Activated naive CD4-positive, alpha-beta T cell treated with anti-CD3 and anti-CD28 coated beads for 36 hours (primary cell): Measurements from ENCODE around the gene ZNF318. TPM values are rescaled to one million over a fixed set of nuclear protein-coding genes. Genes with fewer than 3 reads are reported as not detected.
"Not testable (repeated sequence)": the region's sequence is repeated elsewhere in the genome, so short reads cannot be mapped to it uniquely, and the experiment has no call there.

Source experiments
- CTCF ChIA-PET: fragments of 350-600 bp; sonication (Branson Sonifier 250); formaldehyde crosslinking; loops from one replicate; lab custom pipeline; 2021; ENCODE audit warnings: antibody characterized with exemption; lab: Charles Lee
- DNase-seq: peaks from one replicate; pipeline ENCODE4 v3.0.0-alpha.2; 2020
- H3K27ac Mint-ChIP-seq: one replicate; pipeline ENCODE4 v1.8.0; 2021; ENCODE audit warnings: mild to moderate bottlenecking, mixed read lengths
- H3K27me3 Mint-ChIP-seq: one replicate; pipeline ENCODE4 v1.8.0; 2021; ENCODE audit warnings: low read depth, mixed read lengths
- H3K36me3 Mint-ChIP-seq: one replicate; pipeline ENCODE4 v1.8.0; 2021; ENCODE audit warnings: low read depth, mixed read lengths
- H3K4me1 Mint-ChIP-seq: one replicate; pipeline ENCODE4 v1.8.0; 2021; ENCODE audit warnings: low read depth, mixed read lengths
- H3K4me3 Mint-ChIP-seq: one replicate; pipeline ENCODE4 v1.8.0; 2021; ENCODE audit warnings: mild to moderate bottlenecking, moderate library complexity, mixed read lengths
- H3K9me3 Mint-ChIP-seq: one replicate; pipeline ENCODE4 v1.8.0; 2021; ENCODE audit warnings: mixed read lengths
- intact Hi-C: fragments of 100-400 bp; cut with micrococcal nuclease; formaldehyde crosslinking; loops from one replicate; pipeline ENCODE4 v1.15.1; 2023
- total RNA-seq, 2 experiments: library from RNA; stranded (reverse); gene quantifications; one replicate each; pipeline ENCODE4 v1.2.3, GENCODE V29; 2021

ZNF318 gene
- total RNA-seq, 2 experiments from 2014 or later, result 9.3 to 9.9 TPM

DNA sequence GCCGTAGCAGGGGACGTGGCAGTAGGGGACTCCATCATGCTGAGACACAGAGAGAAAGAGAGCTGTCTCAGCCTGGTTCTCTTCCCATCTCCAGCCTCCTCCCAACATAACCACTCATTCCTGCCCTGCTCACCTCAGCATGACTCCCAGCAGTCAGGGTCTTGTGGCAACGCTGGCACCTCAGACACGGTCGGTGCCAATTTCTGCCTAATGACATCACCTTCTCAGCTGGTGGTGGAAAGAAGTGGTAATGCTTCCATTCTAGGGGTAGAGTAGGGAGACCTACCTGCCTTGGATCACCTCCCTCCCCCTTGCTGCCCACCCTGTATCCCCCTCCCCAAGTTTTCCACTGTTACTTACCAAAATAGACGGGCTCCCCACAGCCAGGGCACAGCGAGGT, 63.4 kb downstream of the ZNF318 start:
- H3K27me3 Mint-ChIP-seq, result peaks cover 2% of the 10 kb centered on the region
- H3K4me1 Mint-ChIP-seq, result peaks cover 6% of the 10 kb centered on the region
- intact Hi-C loops, result loop anchor here (5.0 kb wide), 1 partner anchor 91 kb away; no protein-coding TSS in a partner anchor
- CTCF ChIA-PET, result interaction anchor here (3.2 kb wide), 1 partner anchor 10 kb away, joined by 23 read pairs; the partner anchor contains the start of gene SLC22A7
- no peaks in the 10 kb centered on the region for H3K9me3 Mint-ChIP-seq
- H3K36me3 Mint-ChIP-seq, result no peaks in the 10 kb centered on the region
- DNase-seq, result no peak
- no peak overlapping the region for H3K4me3 Mint-ChIP-seq
- no peak overlapping the region for H3K27ac Mint-ChIP-seq

DNA sequence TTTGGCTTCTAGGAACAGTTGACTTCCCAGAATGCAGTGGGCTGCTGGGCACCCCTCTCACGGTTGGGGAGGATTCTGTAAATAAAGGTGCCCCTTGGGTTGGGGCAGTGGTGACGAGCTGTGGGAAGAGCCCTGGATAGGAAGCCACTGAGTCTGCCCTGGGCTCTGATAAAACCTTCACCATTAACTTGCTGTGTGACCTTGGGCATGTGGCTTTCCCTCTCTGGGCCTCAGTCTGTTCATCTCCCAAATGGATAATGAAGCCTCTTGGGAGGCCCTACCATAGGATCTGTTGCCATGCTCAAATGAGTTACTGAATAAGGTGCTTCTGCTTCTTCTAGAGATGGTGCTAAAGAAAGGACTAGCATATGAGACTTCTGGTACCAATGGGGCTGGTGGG, 64.6 kb downstream of the ZNF318 start:
- CTCF ChIA-PET, result no interaction called here
- H3K27ac Mint-ChIP-seq, result no peak overlapping the region
- H3K36me3 Mint-ChIP-seq, result no peaks in the 10 kb centered on the region
- H3K4me1 Mint-ChIP-seq, result peaks cover 4% of the 10 kb centered on the region
- intact Hi-C loops, result loop anchor here (5.0 kb wide), 1 partner anchor 92 kb away; no protein-coding TSS in a partner anchor
- no peaks in the 10 kb centered on the region for H3K9me3 Mint-ChIP-seq
- H3K4me3 Mint-ChIP-seq, result no peak overlapping the region
- no peak for DNase-seq
- H3K27me3 Mint-ChIP-seq, result no peaks in the 10 kb centered on the region

DNA sequence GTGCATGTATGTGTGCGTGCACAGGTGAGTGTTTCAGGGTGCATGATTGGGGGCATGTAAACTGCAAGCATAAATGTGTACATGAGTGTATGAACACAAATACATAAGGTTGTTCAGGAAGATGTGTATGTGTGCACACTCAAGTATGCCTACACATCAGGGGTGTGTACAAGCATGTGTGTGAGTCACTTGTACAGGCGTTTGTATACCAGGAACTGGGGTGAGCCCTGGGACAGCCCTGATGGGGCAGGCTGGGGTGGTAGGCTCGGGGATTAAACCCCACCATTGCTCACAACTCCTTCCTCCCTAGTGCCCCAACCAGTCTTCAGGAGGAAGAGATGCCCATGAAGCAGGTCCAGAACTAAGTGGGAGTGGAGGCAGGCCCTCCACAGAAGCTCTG, 65.1 kb downstream of the ZNF318 start:
- intact Hi-C loops, result no loop called here
- no peaks in the 10 kb centered on the region for H3K9me3 Mint-ChIP-seq
- DNase-seq, result no peak
- H3K27ac Mint-ChIP-seq, result no peak overlapping the region
- no peaks in the 10 kb centered on the region for H3K36me3 Mint-ChIP-seq
- CTCF ChIA-PET, result no interaction called here
- H3K4me3 Mint-ChIP-seq, result no peak overlapping the region
- peaks cover 4% of the 10 kb centered on the region for H3K4me1 Mint-ChIP-seq
- no peaks in the 10 kb centered on the region for H3K27me3 Mint-ChIP-seq

DNA sequence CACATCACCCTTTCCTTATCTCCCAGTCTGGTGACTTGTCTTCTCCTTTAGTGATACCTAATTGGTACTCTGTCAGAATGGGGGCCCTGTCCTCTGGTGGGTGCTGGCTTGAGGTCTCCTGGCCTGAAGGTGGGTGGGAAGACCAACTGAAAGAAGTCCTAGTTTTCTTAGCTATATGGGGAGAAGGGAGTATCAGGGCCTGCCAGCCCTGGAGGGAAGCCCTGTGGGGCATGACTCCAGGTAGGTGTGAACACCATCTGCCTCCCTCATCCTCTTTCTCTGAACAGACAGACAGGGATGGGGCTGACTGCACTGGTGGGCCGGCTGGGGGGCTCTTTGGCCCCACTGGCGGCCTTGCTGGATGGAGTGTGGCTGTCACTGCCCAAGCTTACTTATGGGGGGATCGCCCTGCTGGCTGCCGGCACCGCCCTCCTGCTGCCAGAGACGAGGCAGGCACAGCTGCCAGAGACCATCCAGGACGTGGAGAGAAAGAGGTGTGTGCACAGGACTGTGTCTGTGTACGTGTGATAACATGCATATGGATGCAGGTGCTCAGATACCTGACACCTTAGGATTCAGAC, 65.6 kb downstream of the ZNF318 start:
- CTCF ChIA-PET, result no interaction called here
- DNase-seq, result no peak
- Mint-ChIP-seq H3K27ac (no peak overlapping the region), H3K4me3 (no peak overlapping the region), H3K9me3 (no peaks in the 10 kb centered on the region), H3K27me3 (no peaks in the 10 kb centered on the region), H3K4me1 (peaks cover 3% of the 10 kb centered on the region), H3K36me3 (no peaks in the 10 kb centered on the region)
- intact Hi-C loops, result no loop called here

DNA sequence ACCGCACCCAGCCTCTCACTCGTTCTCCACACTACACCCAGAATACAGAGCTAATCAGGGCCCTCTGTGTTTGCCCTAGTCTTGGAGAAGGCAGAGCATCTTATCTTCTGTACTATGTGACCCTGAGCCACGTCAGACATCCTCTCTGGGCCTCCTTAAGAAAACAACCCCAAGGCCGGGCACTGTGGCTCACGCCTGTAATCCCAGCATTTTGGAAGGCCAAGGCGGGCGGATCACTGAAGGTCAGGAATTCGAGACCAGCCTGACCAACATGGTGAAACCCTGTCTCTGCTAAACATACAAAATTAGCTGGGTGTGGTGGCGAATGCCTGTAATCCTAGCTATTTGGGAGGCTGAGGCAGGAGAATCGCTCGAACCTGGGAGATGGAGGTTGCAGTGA, 66.4 kb downstream of the ZNF318 start:
- H3K4me1 Mint-ChIP-seq, DNase-seq, H3K27me3 Mint-ChIP-seq, CTCF ChIA-PET, H3K36me3 Mint-ChIP-seq, intact Hi-C loops, H3K4me3 Mint-ChIP-seq, H3K27ac Mint-ChIP-seq, H3K9me3 Mint-ChIP-seq: not testable (repeated sequence)

DNA sequence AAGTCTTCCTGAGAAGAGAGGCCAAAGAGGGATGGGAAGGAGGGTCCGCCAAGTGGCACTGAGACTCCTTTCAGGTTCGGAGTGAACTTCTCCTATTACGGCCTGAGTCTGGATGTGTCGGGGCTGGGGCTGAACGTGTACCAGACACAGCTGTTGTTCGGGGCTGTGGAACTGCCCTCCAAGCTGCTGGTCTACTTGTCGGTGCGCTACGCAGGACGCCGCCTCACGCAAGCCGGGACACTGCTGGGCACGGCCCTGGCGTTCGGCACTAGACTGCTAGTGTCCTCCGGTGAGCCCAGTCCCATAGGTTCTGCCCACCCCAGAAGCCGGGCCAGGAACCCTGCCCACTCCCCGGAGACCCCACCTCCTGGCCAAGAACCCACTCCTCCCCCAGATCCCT, 67.3 kb downstream of the ZNF318 start:
- intact Hi-C loops, result no loop called here
- Mint-ChIP-seq H3K27me3 (no peaks in the 10 kb centered on the region), H3K9me3 (no peaks in the 10 kb centered on the region), H3K4me1 (no peaks in the 10 kb centered on the region), H3K36me3 (no peaks in the 10 kb centered on the region), H3K27ac (no peak overlapping the region), H3K4me3 (no peak overlapping the region)
- DNase-seq, result no peak
- CTCF ChIA-PET, result interaction anchor here (0.5 kb wide), 1 partner anchor 62 kb away, joined by 4 read pairs; no protein-coding TSS in a partner anchor

DNA sequence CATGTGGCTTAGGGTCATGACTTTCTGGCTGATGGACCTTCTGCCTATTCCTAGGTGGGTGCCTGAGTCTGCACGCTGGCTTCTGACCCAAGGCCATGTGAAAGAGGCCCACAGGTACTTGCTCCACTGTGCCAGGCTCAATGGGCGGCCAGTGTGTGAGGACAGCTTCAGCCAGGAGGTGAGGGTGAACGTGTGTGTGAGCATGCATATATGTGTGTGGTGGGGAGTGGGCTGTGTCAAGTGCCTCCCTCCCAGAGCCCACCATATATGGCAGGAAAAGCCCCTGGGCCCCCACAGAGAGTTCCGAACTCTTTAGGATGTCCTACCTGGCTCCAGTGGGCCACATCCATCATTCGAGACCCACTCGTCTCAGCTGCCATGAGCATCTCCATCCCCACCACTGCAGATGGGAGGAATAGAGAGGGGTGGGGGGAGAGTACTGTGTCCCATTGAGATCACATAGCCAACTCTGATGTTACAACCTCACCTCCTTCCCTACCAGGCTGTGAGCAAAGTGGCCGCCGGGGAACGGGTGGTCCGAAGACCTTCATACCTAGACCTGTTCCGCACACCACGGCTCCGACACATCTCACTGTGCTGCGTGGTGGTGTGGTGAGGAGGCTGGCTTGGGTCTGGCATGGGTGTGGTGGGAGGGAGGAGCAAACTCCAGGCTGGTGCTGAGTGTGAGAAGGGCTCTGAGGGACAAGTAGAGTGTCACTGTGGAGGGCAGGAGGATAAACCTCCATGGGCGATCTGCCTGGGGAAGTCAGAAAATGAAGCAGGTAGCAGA, 68.2 kb downstream of the ZNF318 start:
- H3K27ac Mint-ChIP-seq, result no peak overlapping the region
- no peaks in the 10 kb centered on the region for H3K4me1 Mint-ChIP-seq
- H3K9me3 Mint-ChIP-seq, result no peaks in the 10 kb centered on the region
- intact Hi-C loops, result no loop called here
- CTCF ChIA-PET, result interaction anchor here (0.9 kb wide), 1 partner anchor 126 kb away, joined by 3 read pairs; the partner anchor contains the start of gene ABCC10
- no peak for DNase-seq
- H3K36me3 Mint-ChIP-seq, result no peaks in the 10 kb centered on the region
- no peaks in the 10 kb centered on the region for H3K27me3 Mint-ChIP-seq
- no peak overlapping the region for H3K4me3 Mint-ChIP-seq

DNA sequence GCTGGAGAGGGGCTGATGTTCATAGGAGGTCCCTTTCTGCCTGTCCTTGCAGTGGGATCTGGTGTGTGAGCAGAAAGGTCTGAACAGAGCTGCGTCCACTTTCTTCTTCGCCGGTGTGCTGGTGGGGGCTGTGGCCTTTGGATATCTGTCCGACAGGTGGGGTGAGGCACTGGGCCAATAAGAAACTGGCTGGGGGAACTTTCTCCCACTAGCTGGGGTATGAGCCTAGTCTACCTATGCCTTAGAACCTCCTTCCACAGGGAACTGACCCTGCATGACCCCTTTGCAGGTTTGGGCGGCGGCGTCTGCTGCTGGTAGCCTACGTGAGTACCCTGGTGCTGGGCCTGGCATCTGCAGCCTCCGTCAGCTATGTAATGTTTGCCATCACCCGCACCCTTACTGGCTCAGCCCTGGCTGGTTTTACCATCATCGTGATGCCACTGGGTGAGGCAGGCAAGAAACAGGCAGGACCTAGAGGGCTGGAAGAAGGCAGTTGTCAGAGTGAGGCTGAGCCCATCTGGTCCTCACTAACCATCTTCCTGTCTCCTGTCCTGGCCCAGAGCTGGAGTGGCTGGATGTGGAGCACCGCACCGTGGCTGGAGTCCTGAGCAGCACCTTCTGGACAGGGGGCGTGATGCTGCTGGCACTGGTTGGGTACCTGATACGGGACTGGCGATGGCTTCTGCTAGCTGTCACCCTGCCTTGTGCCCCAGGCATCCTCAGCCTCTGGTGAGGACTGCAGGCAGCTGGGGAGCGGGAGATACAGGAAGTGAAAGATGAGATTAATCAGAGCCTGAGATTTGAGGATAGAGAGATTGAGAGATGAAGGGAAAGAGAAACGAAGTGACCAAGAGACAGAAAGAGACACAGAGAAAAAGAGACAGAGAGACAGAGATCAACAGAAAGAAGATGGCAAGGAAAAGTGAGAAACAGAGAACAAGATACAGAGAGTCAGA, 69.8 kb downstream of the ZNF318 start:
- CTCF ChIA-PET, result interaction anchor here (1.3 to 1.7 kb wide), 2 partner anchors 15 to 206 kb away, joined by 3 to 5 read pairs; no protein-coding TSS in a partner anchor
- Mint-ChIP-seq H3K4me3 (no peak overlapping the region), H3K27ac (no peak overlapping the region), H3K9me3 (no peaks in the 10 kb centered on the region), H3K36me3 (no peaks in the 10 kb centered on the region), H3K4me1 (no peaks in the 10 kb centered on the region), H3K27me3 (no peaks in the 10 kb centered on the region)
- DNase-seq, result no peak
- intact Hi-C loops, result no loop called here

DNA sequence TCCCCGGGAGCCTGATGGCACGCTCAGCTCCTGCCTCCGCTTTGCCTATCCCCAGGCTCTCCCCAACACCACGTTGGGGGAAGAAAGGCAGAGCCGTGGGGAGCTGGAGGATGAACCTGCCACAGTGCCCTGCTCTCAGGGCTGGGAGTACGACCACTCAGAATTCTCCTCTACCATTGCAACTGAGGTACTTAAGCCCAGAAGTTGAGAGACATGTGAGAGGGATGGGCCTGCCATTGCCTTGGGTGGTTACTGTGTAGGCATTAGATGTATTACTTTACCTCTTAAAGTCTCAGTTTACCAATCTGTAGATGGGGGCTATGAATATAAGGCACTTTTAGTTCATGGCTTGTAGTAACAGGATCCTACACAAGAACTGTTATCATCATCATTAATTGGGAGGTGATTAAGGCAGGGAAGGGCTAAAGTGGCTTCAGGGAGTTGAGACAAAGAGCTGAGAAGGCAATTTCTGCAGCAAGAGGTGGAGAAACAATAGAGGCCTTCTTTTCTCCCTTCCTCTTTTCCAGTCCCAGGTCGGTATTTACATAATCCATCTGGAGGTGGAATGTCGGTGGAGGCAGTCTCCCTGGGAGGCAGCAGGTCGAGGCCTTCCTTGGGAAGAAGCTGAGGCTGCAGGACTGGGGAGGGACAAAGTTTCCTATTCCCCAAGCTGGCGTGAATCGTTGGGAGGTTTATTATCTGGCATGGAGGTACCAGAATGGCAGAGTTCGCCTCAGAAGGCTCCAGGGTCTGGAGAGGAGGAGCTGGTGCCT, 70.7 kb downstream of the ZNF318 start:
- CTCF ChIA-PET, result interaction anchor here (1.3 to 1.7 kb wide), 2 partner anchors 16 to 207 kb away, joined by 3 to 5 read pairs; no protein-coding TSS in a partner anchor
- Mint-ChIP-seq H3K27me3 (no peaks in the 10 kb centered on the region), H3K4me1 (no peaks in the 10 kb centered on the region), H3K27ac (no peak overlapping the region), H3K4me3 (no peak overlapping the region), H3K36me3 (no peaks in the 10 kb centered on the region), H3K9me3 (no peaks in the 10 kb centered on the region)
- no peak for DNase-seq
- intact Hi-C loops, result no loop called here

DNA sequence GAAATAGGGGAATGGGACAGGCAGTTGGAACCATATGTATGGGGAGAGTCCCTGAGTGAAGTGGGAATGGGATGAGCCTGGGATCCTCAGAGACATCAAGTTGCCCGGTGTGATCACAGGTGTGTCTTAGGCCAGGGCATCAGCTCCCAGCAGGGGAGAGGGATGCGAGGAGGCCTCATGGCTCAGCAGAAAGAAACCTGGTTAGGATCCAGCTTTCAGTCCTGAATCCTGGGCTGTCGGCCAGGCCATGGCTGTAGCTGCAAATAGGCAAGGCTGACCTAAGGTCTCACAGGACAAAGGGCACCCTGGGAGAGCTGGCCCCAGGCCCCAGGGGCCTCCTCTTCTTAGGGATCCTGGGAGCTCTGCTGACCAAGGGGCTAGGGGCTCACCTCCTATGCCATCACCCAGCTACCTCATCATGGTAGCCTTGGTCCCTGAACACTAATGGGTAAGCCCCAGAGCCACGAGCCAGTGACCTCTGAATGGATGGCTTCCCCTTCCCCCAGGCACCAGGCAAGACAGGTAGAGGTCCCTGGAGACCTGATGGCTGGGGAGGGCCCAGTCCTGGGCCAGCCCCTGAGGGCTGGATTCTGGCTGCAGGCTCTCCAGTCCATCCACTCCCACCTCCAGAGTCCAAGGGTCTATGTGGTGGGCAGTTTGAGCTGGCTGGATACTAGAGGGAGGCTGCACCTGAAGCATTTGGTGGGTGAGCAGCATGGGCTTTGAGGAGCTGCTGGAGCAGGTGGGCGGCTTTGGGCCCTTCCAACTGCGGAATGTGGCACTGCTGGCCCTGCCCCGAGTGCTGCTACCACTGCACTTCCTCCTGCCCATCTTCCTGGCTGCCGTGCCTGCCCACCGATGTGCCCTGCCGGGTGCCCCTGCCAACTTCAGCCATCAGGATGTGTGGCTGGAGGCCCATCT, 71.5 kb downstream of the ZNF318 start, which contains the start of gene SLC22A7:
Gene SLC22A7 (plus strand): TSS at position 617 of the 921 bp plus-strand sequence. CDS start 99 bp downstream, at position 716.
- no peaks in the 10 kb centered on the region for H3K9me3 Mint-ChIP-seq
- DNase-seq, result no peak
- H3K36me3 Mint-ChIP-seq, result no peaks in the 10 kb centered on the region
- H3K27me3 Mint-ChIP-seq, result no peaks in the 10 kb centered on the region
- intact Hi-C loops, result no loop called here
- CTCF ChIA-PET, result interaction anchor here (0.6 to 3.2 kb wide), 6 partner anchors 10 to 209 kb away, joined by 3 to 23 read pairs (median 4); partner anchors contain the start of gene CRIP3
- no peak within 1 kb of the TSS for H3K4me3 Mint-ChIP-seq
- no peaks in the 10 kb centered on the region for H3K4me1 Mint-ChIP-seq
- no peak within 1 kb of the TSS for H3K27ac Mint-ChIP-seq
